H9 (cell line): ENCODE measurements around the gene EIF1B. TPM values are rescaled to one million over a fixed set of nuclear protein-coding genes. Genes with fewer than 3 reads are reported as not detected.

ENCODE experiments used
- DNase-seq: peaks from one replicate; pipeline ENCODE4 v3.0.0-alpha.2; 2017
- H2AFZ ChIP-seq: one replicate; pipeline ENCODE4 v1.6.1; 2013; ENCODE audit warnings: mild to moderate bottlenecking, low read length, control low read depth, moderate library complexity
- H2AK5ac ChIP-seq: 2 replicates; pipeline ENCODE4 v1.6.1; 2013; ENCODE audit warnings: low read length, control low read depth, mixed read lengths; ENCODE audit not compliant: insufficient read length
- H2BK120ac ChIP-seq: one replicate; pipeline ENCODE4 v1.6.1; 2013; ENCODE audit warnings: low read depth, mild to moderate bottlenecking, low read length, control low read depth, inconsistent platforms; ENCODE audit not compliant: poor library complexity, severe bottlenecking
- H2BK12ac ChIP-seq: 2 replicates; pipeline ENCODE4 v1.6.1; 2013; ENCODE audit warnings: low read length, control low read depth, mixed read lengths, low read depth; ENCODE audit not compliant: insufficient read length
- H2BK15ac ChIP-seq: 2 replicates; pipeline ENCODE4 v1.6.1; 2013; ENCODE audit warnings: low read depth, low read length, control low read depth
- H2BK20ac ChIP-seq: one replicate; pipeline ENCODE4 v1.6.1; 2013; ENCODE audit warnings: low read depth, mild to moderate bottlenecking, low read length, control low read depth, inconsistent platforms; ENCODE audit not compliant: poor library complexity, severe bottlenecking
- H2BK5ac ChIP-seq: 2 replicates; pipeline ENCODE4 v1.6.1; 2013; ENCODE audit warnings: low read length, control low read depth, mixed read lengths; ENCODE audit not compliant: insufficient read length
- H3K14ac ChIP-seq: 2 replicates; pipeline ENCODE4 v1.6.1; 2013; ENCODE audit warnings: low read length, control low read depth; ENCODE audit not compliant: insufficient read depth
- H3K18ac ChIP-seq: 2 replicates; pipeline ENCODE4 v1.6.1; 2013; ENCODE audit warnings: low read depth, mild to moderate bottlenecking, mixed read lengths, low read length, control low read depth; ENCODE audit not compliant: insufficient read length
- H3K23ac ChIP-seq: 2 replicates; pipeline ENCODE4 v1.6.1; 2013; ENCODE audit warnings: low read length, control low read depth, mixed read lengths, low read depth; ENCODE audit not compliant: insufficient read length
- H3K23me2 ChIP-seq: 2 replicates; pipeline ENCODE4 v1.6.1; 2013; ENCODE audit warnings: low read depth, mild to moderate bottlenecking, mixed read lengths, low read length, control low read depth; ENCODE audit not compliant: insufficient read length, poor library complexity, severe bottlenecking
- H3K27ac ChIP-seq: 2 replicates; pipeline ENCODE4 v1.5.1; 2013; ENCODE audit warnings: low read length, control low read depth, mixed read lengths, low read depth; ENCODE audit not compliant: insufficient read length
- H3K27me3 ChIP-seq: 2 replicates; pipeline ENCODE4 v1.6.1; 2013; ENCODE audit warnings: low read length, control low read depth, inconsistent platforms; ENCODE audit not compliant: insufficient read depth
- H3K4ac ChIP-seq: 2 replicates; pipeline ENCODE4 v1.6.1; 2013; ENCODE audit warnings: low read depth, mild to moderate bottlenecking, control low read depth, inconsistent platforms, low read length, moderate library complexity
- H3K4me1 ChIP-seq: 2 replicates; pipeline ENCODE4 v1.6.1; 2013; ENCODE audit warnings: low read length, control low read depth, inconsistent platforms; ENCODE audit not compliant: insufficient read depth
- H3K4me2 ChIP-seq: 2 replicates; pipeline ENCODE4 v1.6.1; 2013; ENCODE audit warnings: low read length, control low read depth, mixed read lengths; ENCODE audit not compliant: insufficient read length, insufficient read depth
- H3K56ac ChIP-seq: 2 replicates; pipeline ENCODE4 v1.6.1; 2013; ENCODE audit warnings: low read depth, mild to moderate bottlenecking, mixed read lengths, low read length, control low read depth; ENCODE audit not compliant: insufficient read length
- H3K79me1 ChIP-seq: 2 replicates; pipeline ENCODE4 v1.6.1; 2013; ENCODE audit warnings: low read depth, mild to moderate bottlenecking, moderate library complexity, low read length, control low read depth, inconsistent platforms; ENCODE audit not compliant: insufficient read depth, poor library complexity, severe bottlenecking
- H3K79me2 ChIP-seq: 2 replicates; pipeline ENCODE4 v1.6.1; 2013; ENCODE audit warnings: low read length, control low read depth, inconsistent platforms; ENCODE audit not compliant: insufficient read depth
- H3K9ac ChIP-seq: 2 replicates; pipeline ENCODE4 v1.6.1; 2013; ENCODE audit warnings: low read length, control low read depth, mixed read lengths; ENCODE audit not compliant: insufficient read length; ENCODE audit errors: extremely low read depth
- H3K9me3 ChIP-seq: one replicate; pipeline ENCODE4 v1.6.1; 2013; ENCODE audit warnings: low read depth, low read length, inconsistent platforms; ENCODE audit not compliant: control insufficient read depth
- H3T11ph ChIP-seq: one replicate; pipeline ENCODE4 v1.6.1; 2013; ENCODE audit warnings: mild to moderate bottlenecking, low read length, control low read depth, inconsistent platforms
- H4K20me1 ChIP-seq: one replicate; pipeline ENCODE4 v1.6.1; 2013; ENCODE audit not compliant: control insufficient read depth, insufficient read length, insufficient read depth
- H4K5ac ChIP-seq: 2 replicates; pipeline ENCODE4 v1.6.1; 2013; ENCODE audit warnings: low read depth, mild to moderate bottlenecking, mixed read lengths, low read length, control low read depth; ENCODE audit not compliant: insufficient read length
- H4K8ac ChIP-seq: replicated peaks from 2 replicates; pipeline ENCODE4 v1.6.1; 2013; ENCODE audit warnings: low read length, control low read depth, mixed read lengths, low read depth; ENCODE audit not compliant: insufficient read length
- H4K91ac ChIP-seq: 2 replicates; pipeline ENCODE4 v1.6.1; 2013; ENCODE audit warnings: low read depth, mild to moderate bottlenecking, moderate library complexity, mixed read lengths, low read length, control low read depth; ENCODE audit not compliant: insufficient read length
- H3K27ac Mint-ChIP-seq, 3 experiments: 2 replicates in 2 of 3; 3 replicates in 1 of 3; pipeline ENCODE4 v1.8.0; 2020 to 2021; ENCODE audit warnings: mixed read lengths in 3 of 3, mild to moderate bottlenecking in 1 of 3, moderate library complexity in 1 of 3
- H3K27me3 Mint-ChIP-seq: 2 replicates; pipeline ENCODE4 v1.8.0; 2021; ENCODE audit warnings: low read depth, mild to moderate bottlenecking, moderate library complexity, mixed read lengths
- H3K36me3 Mint-ChIP-seq, 3 experiments: 2 replicates in 2 of 3; 3 replicates in 1 of 3; pipeline ENCODE4 v1.8.0; 2020 to 2021; ENCODE audit warnings: low read depth in 3 of 3, mixed read lengths in 3 of 3; ENCODE audit not compliant: insufficient read depth in 1 of 3
- H3K4me1 Mint-ChIP-seq, 2 experiments: 2 replicates each; pipeline ENCODE4 v1.8.0; 2020; ENCODE audit warnings: mixed read lengths in 2 of 2
- H3K4me3 Mint-ChIP-seq, 2 experiments: 2 replicates in 1 of 2; 3 replicates in 1 of 2; pipeline ENCODE4 v1.8.0; 2020 to 2021; ENCODE audit warnings: mild to moderate bottlenecking in 2 of 2, mixed read lengths in 2 of 2, moderate library complexity in 1 of 2
- H3K9me3 Mint-ChIP-seq, 2 experiments: 2 replicates in 1 of 2; 3 replicates in 1 of 2; pipeline ENCODE4 v1.8.0; 2020; ENCODE audit warnings: mild to moderate bottlenecking in 2 of 2, mixed read lengths in 2 of 2, moderate library complexity in 1 of 2
- CTCF ChIP-seq: fragments of 200-600 bp; sonication (generic); conservative IDR thresholded peaks from 3 replicates; pipeline ENCODE4 v1.8.0; 2021; ENCODE audit warnings: antibody characterized with exemption, mild to moderate bottlenecking
- WGBS: extraction: QIAGEN DNeasy Blood & Tissue Kit; methylation state at CpG from one replicate; pipeline ENCODE4 v1.1.7; 2013; ENCODE audit warnings: missing lambda C conversion rate, low lambda C conversion rate, mixed read lengths; ENCODE audit not compliant: insufficient read length; ENCODE audit errors: extremely low coverage; 5-methylcytosine and 5-hydroxymethylcytosine counted together
- total RNA-seq: library from RNA; stranded (reverse); gene quantifications from 2 replicates; pipeline ENCODE4 v1.2.1, GENCODE V29; 2021

Gene EIF1B
- total RNA-seq, 1 experiment from 2014 or later, result 133 TPM

GRCh38 chr3:40308725-40309417 is 636 bp upstream of the EIF1B start:
- Histone ChIP-seq H4K20me1 (no peaks in the 10 kb centered on the region), H2BK15ac (no peak overlapping the region), H3K23ac (no peak overlapping the region), H3K18ac (peak overlapping the region; percentile 21), H3K79me2 (peaks cover 3% of the 10 kb centered on the region; the same call in 1 of the 2 replicates), H3K9me3 (no peaks in the 10 kb centered on the region), H3K56ac (no peak overlapping the region), H4K91ac (no peak overlapping the region), H2AFZ (peak overlapping the region; percentile 15), H3K27ac (no peak overlapping the region), H4K5ac (no peak overlapping the region), H4K8ac (no peak overlapping the region), H3K4ac (no peak overlapping the region), H3T11ph (no peak overlapping the region), H2BK20ac (no peak overlapping the region), H2BK12ac (no peak overlapping the region), H3K4me2 (peak overlapping the region; percentile 53), H2BK120ac (no peak overlapping the region), H3K27me3 (no peaks in the 10 kb centered on the region), H2AK5ac (no peak overlapping the region), H3K9ac (peak overlapping the region; percentile 59), H3K14ac (peak overlapping the region; percentile 72), H3K23me2 (peaks cover 8% of the 10 kb centered on the region), H3K4me1 (peaks cover 4% of the 10 kb centered on the region; the same call in 1 of the 2 replicates), H2BK5ac (no peak overlapping the region), H3K79me1 (no peaks in the 10 kb centered on the region)
- no peak for DNase-seq
- no peak for TF ChIP-seq CTCF
- Mint-ChIP-seq H3K9me3 (no peaks in the 10 kb centered on the region), H3K27ac (peak overlapping the region; percentile 89 to 97 (median 90); a peak in 6 of 7 replicates), H3K4me3 (peak overlapping the region; percentile 99), H3K36me3 (peaks cover 22 to 35% (median 34%) of the 10 kb centered on the region in 3 experiments), H3K4me1 (peaks cover 13 to 17% of the 10 kb centered on the region in 2 experiments), H3K27me3 (no peaks in the 10 kb centered on the region)
- WGBS, result no CpG with 5 or more reads among the region's 20 CpGs
